AG04450 (cell line): ENCODE data around the gene KCNQ2. TPM values are rescaled to one million over a fixed set of nuclear protein-coding genes. Genes with fewer than 3 reads are reported as not detected.

Experiments used
- CTCF ChIA-PET: fragments of 300-600, 350-600 bp; formaldehyde crosslinking; extraction: SDS; loops from one replicate; lab custom pipeline; 2022; ENCODE audit warnings: antibody characterized with exemption, inconsistent platforms; lab: Charles Lee
- POLR2A ChIA-PET: fragments of 350-600 bp; formaldehyde crosslinking; extraction: SDS; loops from one replicate; lab custom pipeline; 2021; ENCODE audit warnings: antibody characterized with exemption, inconsistent platforms; lab: Yijun Ruan, JAX
- DNase-seq: peaks from one replicate; pipeline ENCODE4 v3.0.0-alpha.2; 2011; ENCODE audit warnings: low read depth, low spot score
- H3K27ac ChIP-seq: one replicate; pipeline ENCODE4 v1.5.1; 2012; ENCODE audit warnings: low read depth, low read length, control low read depth
- H3K27me3 ChIP-seq: one replicate; pipeline ENCODE4 v1.6.0; 2012; ENCODE audit warnings: low read length; ENCODE audit not compliant: control insufficient read depth, insufficient read depth
- H3K4me3 ChIP-seq: 2 replicates; pipeline ENCODE4 v1.5.1; 2011; ENCODE audit warnings: mild to moderate bottlenecking, low read depth, low read length, control low read depth
- H3K9me3 ChIP-seq: 2 replicates; pipeline ENCODE4 v1.5.1; 2012; ENCODE audit warnings: low read length; ENCODE audit not compliant: control insufficient read depth, insufficient read depth
- CTCF ChIP-seq: IDR thresholded peaks from 2 replicates; pipeline ENCODE4 v1.5.1; 2011; ENCODE audit warnings: low read depth, low read length, control low read depth, inconsistent platforms
- polyA plus RNA-seq: library from polyadenylated mRNA; depleted of rRNA; stranded (reverse); fragments of >200 nt; gene quantifications from 2 replicates; pipeline ENCODE4 v1.2.3, GENCODE V29; 2011

Gene KCNQ2
- polyA plus RNA-seq, 1 experiment = not detected

GRCh38 chr20:63442100-63442493, 30.4 kb downstream of the KCNQ2 start:
- DNase-seq = no peak
- ChIA-PET CTCF (interaction anchor here (0.6 kb wide), 1 partner anchor 531 kb away, joined by 4 read pairs; no protein-coding TSS in a partner anchor), POLR2A (no interaction called here)
- TF ChIP-seq CTCF = peak; percentile 23; the same call in 1 of the 2 replicates
- H3K27me3 ChIP-seq = peaks cover 2% of the 10 kb centered on the region
- H3K9me3 ChIP-seq = peaks cover 26% of the 10 kb centered on the region
- H3K4me3 ChIP-seq = no peak overlapping the region
- H3K27ac ChIP-seq = no peak overlapping the region

- CTCF ChIA-PET = no interaction called here
Measured at GRCh38 chr20:63441136-63442099, 31.0 kb downstream of the KCNQ2 start.

GRCh38 chr20:63440366-63440955, 32.0 kb downstream of the KCNQ2 start:
- H3K9me3 ChIP-seq = peaks cover 26% of the 10 kb centered on the region
- H3K27ac ChIP-seq = no peak overlapping the region
- no peak for TF ChIP-seq CTCF
- CTCF ChIA-PET = no interaction called here
- no peak for DNase-seq
- H3K27me3 ChIP-seq = no peaks in the 10 kb centered on the region
- H3K4me3 ChIP-seq = no peak overlapping the region
- POLR2A ChIA-PET = no interaction called here

More at GRCh38 chr20:63441136-63442099, 31.0 kb downstream of the KCNQ2 start:
- Histone ChIP-seq H3K9me3 (peaks cover 26% of the 10 kb centered on the region), H3K27me3 (no peaks in the 10 kb centered on the region), H3K27ac (no peak overlapping the region), H3K4me3 (no peak overlapping the region)
- POLR2A ChIA-PET = no interaction called here
- DNase-seq = no peak
- TF ChIP-seq CTCF = no peak

- ChIA-PET POLR2A (no interaction called here), CTCF (no interaction called here)
- Histone ChIP-seq H3K27ac (no peak overlapping the region), H3K27me3 (no peaks in the 10 kb centered on the region), H3K9me3 (peaks cover 23% of the 10 kb centered on the region), H3K4me3 (no peak overlapping the region)
- no peak for TF ChIP-seq CTCF
- no peak for DNase-seq
Measured at GRCh38 chr20:63439866-63440265, 32.6 kb downstream of the KCNQ2 start.

GRCh38 chr20:63438121-63438520, 34.3 kb downstream of the KCNQ2 start:
- Histone ChIP-seq H3K4me3 (no peak overlapping the region), H3K27me3 (no peaks in the 10 kb centered on the region), H3K27ac (no peak overlapping the region), H3K9me3 (peaks cover 24% of the 10 kb centered on the region)
- CTCF ChIA-PET = no interaction called here
- POLR2A ChIA-PET = no interaction called here
- TF ChIP-seq CTCF = no peak
- no peak for DNase-seq
